HEK293 (cell line): ENCODE data around the gene LDHD.

Source experiments
- CTCF ChIA-PET: fragments of 350-600 bp; formaldehyde crosslinking; extraction: SDS; loops from one replicate; lab custom pipeline; 2021; ENCODE audit warnings: antibody characterized with exemption; lab: Yijun Ruan, JAX
- POLR2A ChIA-PET: fragments of 300-600 bp; formaldehyde crosslinking; extraction: SDS; loops from one replicate; lab custom pipeline; 2020; ENCODE audit warnings: antibody characterized with exemption, inconsistent platforms; lab: Yijun Ruan, JAX
- H3K27ac ChIP-seq: fragments of 200-500 bp; sonication (Bioruptor generic); 2 replicates; pipeline ENCODE4 v1.5.1; 2014; ENCODE audit warnings: low read depth, low read length, control low read depth, inconsistent platforms; ENCODE audit errors: extremely low read depth
- H3K36me3 ChIP-seq, 2 experiments: fragments of 200-500 bp in 1 of 2; sonication (Bioruptor generic) in 1 of 2; 1 replicate in 1 of 2; 2 replicates in 1 of 2; pipeline ENCODE4 v1.5.1; 2014 to 2017; ENCODE audit warnings: inconsistent platforms in 2 of 2, low read length in 2 of 2; ENCODE audit not compliant: control insufficient read depth in 2 of 2, insufficient read depth in 1 of 2
- H3K4me1 ChIP-seq: fragments of 200-500 bp; sonication (Bioruptor generic); 2 replicates; pipeline ENCODE4 v1.5.1; 2014; ENCODE audit warnings: mild to moderate bottlenecking, low read length, inconsistent platforms; ENCODE audit not compliant: control insufficient read depth, insufficient read depth
- H3K4me3 ChIP-seq: 2 replicates; pipeline ENCODE4 v1.5.1; 2011; ENCODE audit warnings: low read depth, mild to moderate bottlenecking, control low read depth, low read length, moderate library complexity
- H3K9me3 ChIP-seq: fragments of 200-500 bp; sonication (Bioruptor generic); 2 replicates; pipeline ENCODE4 v1.5.1; 2014; ENCODE audit warnings: low read depth, low read length, inconsistent platforms; ENCODE audit not compliant: control insufficient read depth, insufficient read depth
- SETDB1 ChIP-seq: IDR thresholded peaks from one replicate; pipeline ENCODE4 v1.6.1; 2017; ENCODE audit warnings: mild to moderate bottlenecking, low read length, moderate library complexity, mixed read lengths; ENCODE audit not compliant: insufficient read length
- TRIM28 ChIP-seq: IDR thresholded peaks from 2 replicates; pipeline ENCODE4 v1.6.1; 2011; ENCODE audit warnings: low read length, control low read depth, borderline replicate concordance
- ZBTB44 ChIP-seq: fragments of 450-650 bp; IDR thresholded peaks from 2 replicates; pipeline ENCODE4 v1.5.1; 2018; ENCODE audit warnings: missing biosample characterization, mild to moderate bottlenecking, missing genetic modification characterization
- ZNF10 ChIP-seq: fragments of 450-650 bp; formaldehyde crosslinking; IDR thresholded peaks from 2 replicates; pipeline ENCODE4 v1.5.1; 2017; ENCODE audit warnings: missing biosample characterization, missing genetic modification characterization
- ZNF513 ChIP-seq: fragments of 450-650 bp; IDR thresholded peaks from 2 replicates; pipeline ENCODE4 v1.5.1; 2018; ENCODE audit warnings: missing biosample characterization, missing genetic modification characterization
- TF ChIP-seq, protein P1 (sequence below): fragments of 450-650 bp; formaldehyde crosslinking; IDR thresholded peaks from 2 replicates; pipeline ENCODE4 v1.5.1; 2017; ENCODE audit warnings: missing biosample characterization, missing genetic modification characterization
- TF ChIP-seq, protein P2 (sequence below): fragments of 450-650 bp; formaldehyde crosslinking; IDR thresholded peaks from 2 replicates; pipeline ENCODE4 v1.5.1; 2016; ENCODE audit warnings: missing biosample characterization, missing genetic modification characterization, borderline replicate concordance
- TF ChIP-seq, protein P3 (sequence below): fragments of 450-650 bp; formaldehyde crosslinking; IDR thresholded peaks from 2 replicates; pipeline ENCODE4 v1.5.1; 2016; ENCODE audit warnings: missing biosample characterization, missing genetic modification characterization
- TF ChIP-seq, protein P4 (sequence below): fragments of 450-650 bp; formaldehyde crosslinking; IDR thresholded peaks from 2 replicates; pipeline ENCODE4 v1.5.1; 2016; ENCODE audit warnings: missing biosample characterization, missing genetic modification characterization

The LDHD gene

DNA sequence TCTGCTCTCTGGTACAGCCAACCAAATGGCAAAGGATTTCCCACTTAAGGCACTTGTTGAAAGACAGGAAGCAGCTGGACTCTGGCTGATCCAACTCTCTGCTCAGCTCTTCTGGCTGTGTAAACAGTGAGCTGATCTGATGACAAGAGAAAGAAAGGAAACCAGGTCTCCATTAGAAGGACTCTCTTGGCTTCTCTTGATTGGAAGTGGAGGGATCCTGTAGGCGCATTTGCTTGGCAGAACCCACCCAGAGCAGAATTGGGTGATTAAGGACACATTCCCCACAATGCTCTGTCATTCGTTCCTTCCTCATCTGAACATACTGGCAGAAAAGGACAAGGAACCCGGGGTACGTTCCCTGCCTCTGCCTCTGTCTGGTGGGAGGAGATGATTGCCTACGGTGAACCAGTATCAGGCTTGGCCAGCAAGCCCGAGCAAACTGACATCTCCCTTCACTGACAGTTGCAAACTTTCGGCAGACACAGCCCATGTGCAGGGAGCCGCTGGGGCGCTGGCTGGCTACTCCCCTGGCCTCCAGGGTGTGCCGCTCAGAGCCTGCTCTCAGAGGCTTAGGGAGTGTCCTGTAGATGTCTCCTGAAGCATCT is 29.1 kb downstream of the LDHD start (continued):
- TF ChIP-seq, protein P1, sequence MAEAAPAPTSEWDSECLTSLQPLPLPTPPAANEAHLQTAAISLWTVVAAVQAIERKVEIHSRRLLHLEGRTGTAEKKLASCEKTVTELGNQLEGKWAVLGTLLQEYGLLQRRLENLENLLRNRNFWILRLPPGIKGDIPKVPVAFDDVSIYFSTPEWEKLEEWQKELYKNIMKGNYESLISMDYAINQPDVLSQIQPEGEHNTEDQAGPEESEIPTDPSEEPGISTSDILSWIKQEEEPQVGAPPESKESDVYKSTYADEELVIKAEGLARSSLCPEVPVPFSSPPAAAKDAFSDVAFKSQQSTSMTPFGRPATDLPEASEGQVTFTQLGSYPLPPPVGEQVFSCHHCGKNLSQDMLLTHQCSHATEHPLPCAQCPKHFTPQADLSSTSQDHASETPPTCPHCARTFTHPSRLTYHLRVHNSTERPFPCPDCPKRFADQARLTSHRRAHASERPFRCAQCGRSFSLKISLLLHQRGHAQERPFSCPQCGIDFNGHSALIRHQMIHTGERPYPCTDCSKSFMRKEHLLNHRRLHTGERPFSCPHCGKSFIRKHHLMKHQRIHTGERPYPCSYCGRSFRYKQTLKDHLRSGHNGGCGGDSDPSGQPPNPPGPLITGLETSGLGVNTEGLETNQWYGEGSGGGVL (tag by site-specific recombination), result no peak
- TF ChIP-seq, protein P2, sequence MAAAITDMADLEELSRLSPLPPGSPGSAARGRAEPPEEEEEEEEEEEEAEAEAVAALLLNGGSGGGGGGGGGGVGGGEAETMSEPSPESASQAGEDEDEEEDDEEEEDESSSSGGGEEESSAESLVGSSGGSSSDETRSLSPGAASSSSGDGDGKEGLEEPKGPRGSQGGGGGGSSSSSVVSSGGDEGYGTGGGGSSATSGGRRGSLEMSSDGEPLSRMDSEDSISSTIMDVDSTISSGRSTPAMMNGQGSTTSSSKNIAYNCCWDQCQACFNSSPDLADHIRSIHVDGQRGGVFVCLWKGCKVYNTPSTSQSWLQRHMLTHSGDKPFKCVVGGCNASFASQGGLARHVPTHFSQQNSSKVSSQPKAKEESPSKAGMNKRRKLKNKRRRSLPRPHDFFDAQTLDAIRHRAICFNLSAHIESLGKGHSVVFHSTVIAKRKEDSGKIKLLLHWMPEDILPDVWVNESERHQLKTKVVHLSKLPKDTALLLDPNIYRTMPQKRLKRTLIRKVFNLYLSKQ (tag by site-specific recombination), result no peak
- TF ChIP-seq ZNF513 (tag by site-specific recombination) (no peak), ZBTB44 (tag by site-specific recombination) (no peak)

DNA sequence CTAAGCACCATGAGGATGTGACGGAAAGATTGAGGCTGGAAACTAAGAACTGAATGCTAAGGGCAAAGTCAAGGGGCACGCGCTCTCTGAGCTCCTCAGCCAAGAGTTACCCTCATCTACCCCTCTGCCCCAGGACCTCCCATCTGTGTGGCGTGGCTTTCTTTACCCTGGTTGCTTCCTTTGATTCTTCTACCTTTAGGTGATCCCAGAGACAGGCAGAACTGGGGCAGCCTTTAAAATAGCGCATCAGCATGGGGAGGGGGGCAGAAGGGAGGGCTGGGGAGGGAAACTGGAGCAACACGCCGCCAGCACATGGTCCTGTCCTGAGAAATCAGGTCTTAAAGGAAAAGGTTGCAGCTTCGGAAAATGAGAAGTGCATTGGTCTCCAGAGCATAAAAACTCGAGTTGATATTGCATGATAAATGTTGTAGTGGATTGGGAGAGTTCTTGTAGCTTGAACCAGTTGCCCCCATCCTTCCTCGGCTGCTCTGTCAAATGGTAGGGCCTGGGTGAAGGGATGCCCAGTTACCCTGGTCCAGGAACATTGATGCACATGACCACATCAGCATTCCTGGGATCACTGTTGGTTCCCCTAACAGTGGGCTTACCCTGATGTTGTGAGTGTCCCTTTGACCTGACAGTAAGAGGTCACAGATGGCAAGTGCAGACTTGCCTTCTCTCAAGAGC is 29.7 kb downstream of the LDHD start:
- H3K36me3 ChIP-seq, result no peaks in the 10 kb centered on the region
- no peak overlapping the region for H3K27ac ChIP-seq
- H3K9me3 ChIP-seq, result no peaks in the 10 kb centered on the region
- H3K4me3 ChIP-seq, result no peak overlapping the region
- POLR2A ChIA-PET, result interaction anchor here (0.6 kb wide), 1 partner anchor 13 kb away, joined by 4 read pairs; no protein-coding TSS in a partner anchor
- TF ChIP-seq, protein P3, sequence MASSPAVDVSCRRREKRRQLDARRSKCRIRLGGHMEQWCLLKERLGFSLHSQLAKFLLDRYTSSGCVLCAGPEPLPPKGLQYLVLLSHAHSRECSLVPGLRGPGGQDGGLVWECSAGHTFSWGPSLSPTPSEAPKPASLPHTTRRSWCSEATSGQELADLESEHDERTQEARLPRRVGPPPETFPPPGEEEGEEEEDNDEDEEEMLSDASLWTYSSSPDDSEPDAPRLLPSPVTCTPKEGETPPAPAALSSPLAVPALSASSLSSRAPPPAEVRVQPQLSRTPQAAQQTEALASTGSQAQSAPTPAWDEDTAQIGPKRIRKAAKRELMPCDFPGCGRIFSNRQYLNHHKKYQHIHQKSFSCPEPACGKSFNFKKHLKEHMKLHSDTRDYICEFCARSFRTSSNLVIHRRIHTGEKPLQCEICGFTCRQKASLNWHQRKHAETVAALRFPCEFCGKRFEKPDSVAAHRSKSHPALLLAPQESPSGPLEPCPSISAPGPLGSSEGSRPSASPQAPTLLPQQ (tag by site-specific recombination), result peak; percentile 93; the same call in 1 of the 2 replicates
- TF ChIP-seq TRIM28, result peak; percentile 39; the same call in 1 of the 2 replicates
- TF ChIP-seq SETDB1, result peak; percentile 42
- TF ChIP-seq ZNF10 (tag by site-specific recombination), result no peak
- TF ChIP-seq, protein P4, sequence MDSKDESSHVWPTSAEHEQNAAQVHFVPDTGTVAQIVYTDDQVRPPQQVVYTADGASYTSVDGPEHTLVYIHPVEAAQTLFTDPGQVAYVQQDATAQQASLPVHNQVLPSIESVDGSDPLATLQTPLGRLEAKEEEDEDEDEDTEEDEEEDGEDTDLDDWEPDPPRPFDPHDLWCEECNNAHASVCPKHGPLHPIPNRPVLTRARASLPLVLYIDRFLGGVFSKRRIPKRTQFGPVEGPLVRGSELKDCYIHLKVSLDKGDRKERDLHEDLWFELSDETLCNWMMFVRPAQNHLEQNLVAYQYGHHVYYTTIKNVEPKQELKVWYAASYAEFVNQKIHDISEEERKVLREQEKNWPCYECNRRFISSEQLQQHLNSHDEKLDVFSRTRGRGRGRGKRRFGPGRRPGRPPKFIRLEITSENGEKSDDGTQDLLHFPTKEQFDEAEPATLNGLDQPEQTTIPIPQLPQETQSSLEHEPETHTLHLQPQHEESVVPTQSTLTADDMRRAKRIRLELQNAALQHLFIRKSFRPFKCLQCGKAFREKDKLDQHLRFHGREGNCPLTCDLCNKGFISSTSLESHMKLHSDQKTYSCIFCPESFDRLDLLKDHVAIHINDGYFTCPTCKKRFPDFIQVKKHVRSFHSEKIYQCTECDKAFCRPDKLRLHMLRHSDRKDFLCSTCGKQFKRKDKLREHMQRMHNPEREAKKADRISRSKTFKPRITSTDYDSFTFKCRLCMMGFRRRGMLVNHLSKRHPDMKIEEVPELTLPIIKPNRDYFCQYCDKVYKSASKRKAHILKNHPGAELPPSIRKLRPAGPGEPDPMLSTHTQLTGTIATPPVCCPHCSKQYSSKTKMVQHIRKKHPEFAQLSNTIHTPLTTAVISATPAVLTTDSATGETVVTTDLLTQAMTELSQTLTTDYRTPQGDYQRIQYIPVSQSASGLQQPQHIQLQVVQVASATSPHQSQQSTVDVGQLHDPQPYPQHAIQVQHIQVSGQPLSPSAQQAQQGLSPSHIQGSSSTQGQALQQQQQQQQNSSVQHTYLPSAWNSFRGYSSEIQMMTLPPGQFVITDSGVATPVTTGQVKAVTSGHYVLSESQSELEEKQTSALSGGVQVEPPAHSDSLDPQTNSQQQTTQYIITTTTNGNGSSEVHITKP (tag by site-specific recombination), result peak; percentile 89
- CTCF ChIA-PET, result interaction anchor here (0.7 to 1.4 kb wide), 2 partner anchors 25 to 116 kb away, joined by 3 read pairs; no protein-coding TSS in a partner anchor
- H3K4me1 ChIP-seq, result no peaks in the 10 kb centered on the region
